ENCODE data around the gene PANK1. TPM values are rescaled to one million over a fixed set of nuclear protein-coding genes. Genes with fewer than 3 reads are reported as not detected.

PANK1 gene
- total RNA-seq, 3 donors from 2014 or later (not counting 1 experiment from before 2014, with no cell fraction given), result 0.85 to 2.2 (median 1.4) TPM

DNA sequence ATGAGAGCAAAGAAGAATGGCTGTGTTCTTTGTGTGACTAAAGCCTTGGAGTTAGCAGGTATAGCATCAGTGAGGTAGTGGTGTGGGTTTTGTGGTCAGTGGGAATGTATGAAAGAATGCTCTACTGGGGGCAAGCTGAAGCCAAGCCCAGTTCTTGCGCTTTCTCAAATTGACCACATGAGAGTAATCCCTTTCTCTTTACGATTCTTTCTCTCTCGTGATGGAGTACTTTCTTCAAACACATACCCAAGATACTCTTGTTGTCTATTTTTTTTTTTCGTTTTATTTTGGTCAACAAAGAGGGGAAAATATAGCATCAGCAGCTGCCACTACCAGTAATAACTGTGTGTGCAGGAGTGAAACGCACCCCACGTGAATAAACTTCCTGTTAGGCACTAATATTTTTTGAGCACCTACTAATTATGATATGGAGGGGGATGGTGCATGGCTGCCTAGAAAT, 8.4 kb upstream of the PANK1 start:
- intact Hi-C loops (cut with micrococcal nuclease), result no loop called here

GRCh38 chr10:89652806-89653370, 7.8 kb upstream of the PANK1 start:
- no peak overlapping the region for H3K4me3 ChIP-seq (ENCODE audit: low read length)
- DNase-seq, result no peak
- H3K9me3 ChIP-seq (ENCODE audit: control insufficient read depth, insufficient read depth, low read length), result no peaks in the 10 kb centered on the region
- H3K27ac ChIP-seq (ENCODE audit: low read length), result no peak overlapping the region
- Mint-ChIP-seq H3K4me3 (no peak overlapping the region), H3K4me1 (peaks cover 0 to 5% of the 10 kb centered on the region in 2 donors), H3K27ac (no peak overlapping the region), H3K36me3 (no peaks in the 10 kb centered on the region), H3K9me3 (no peaks in the 10 kb centered on the region), H3K27me3 (ENCODE audit: low read depth in 2 of 2) (peaks cover 17 to 30% of the 10 kb centered on the region in 2 donors)
- 93% methylated on average over 3 of the region's 3 CpGs for WGBS (ENCODE audit: insufficient coverage)
- intact Hi-C loops (cut with micrococcal nuclease), result no loop called here
- TF ChIP-seq, protein P1, sequence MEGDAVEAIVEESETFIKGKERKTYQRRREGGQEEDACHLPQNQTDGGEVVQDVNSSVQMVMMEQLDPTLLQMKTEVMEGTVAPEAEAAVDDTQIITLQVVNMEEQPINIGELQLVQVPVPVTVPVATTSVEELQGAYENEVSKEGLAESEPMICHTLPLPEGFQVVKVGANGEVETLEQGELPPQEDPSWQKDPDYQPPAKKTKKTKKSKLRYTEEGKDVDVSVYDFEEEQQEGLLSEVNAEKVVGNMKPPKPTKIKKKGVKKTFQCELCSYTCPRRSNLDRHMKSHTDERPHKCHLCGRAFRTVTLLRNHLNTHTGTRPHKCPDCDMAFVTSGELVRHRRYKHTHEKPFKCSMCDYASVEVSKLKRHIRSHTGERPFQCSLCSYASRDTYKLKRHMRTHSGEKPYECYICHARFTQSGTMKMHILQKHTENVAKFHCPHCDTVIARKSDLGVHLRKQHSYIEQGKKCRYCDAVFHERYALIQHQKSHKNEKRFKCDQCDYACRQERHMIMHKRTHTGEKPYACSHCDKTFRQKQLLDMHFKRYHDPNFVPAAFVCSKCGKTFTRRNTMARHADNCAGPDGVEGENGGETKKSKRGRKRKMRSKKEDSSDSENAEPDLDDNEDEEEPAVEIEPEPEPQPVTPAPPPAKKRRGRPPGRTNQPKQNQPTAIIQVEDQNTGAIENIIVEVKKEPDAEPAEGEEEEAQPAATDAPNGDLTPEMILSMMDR (IDR thresholded peaks at IDR 0.05), result no peak
- no peaks in the 10 kb centered on the region for H3K36me3 ChIP-seq (ENCODE audit: control insufficient read depth, insufficient read depth, low read length)
- H3K27me3 ChIP-seq (ENCODE audit: control insufficient read depth, insufficient read depth, low read length), result peaks cover 2% of the 10 kb centered on the region
- H3K4me1 ChIP-seq (ENCODE audit: control insufficient read depth, insufficient read depth, low read length), result no peaks in the 10 kb centered on the region
- no peak for ATAC-seq

More for the DNA sequence above, 8.4 kb upstream of the PANK1 start:
- Histone ChIP-seq H3K36me3 (ENCODE audit: control insufficient read depth, insufficient read depth, low read length) (no peaks in the 10 kb centered on the region), H3K27me3 (ENCODE audit: control insufficient read depth, insufficient read depth, low read length) (no peaks in the 10 kb centered on the region), H3K27ac (ENCODE audit: low read length) (no peak overlapping the region), H3K4me1 (ENCODE audit: control insufficient read depth, insufficient read depth, low read length) (no peaks in the 10 kb centered on the region), H3K4me3 (ENCODE audit: low read length) (no peak overlapping the region), H3K9me3 (ENCODE audit: control insufficient read depth, insufficient read depth, low read length) (no peaks in the 10 kb centered on the region)
- Mint-ChIP-seq H3K4me3 (no peak overlapping the region), H3K36me3 (no peaks in the 10 kb centered on the region), H3K9me3 (no peaks in the 10 kb centered on the region), H3K27me3 (ENCODE audit: low read depth in 2 of 2) (peaks cover 14 to 25% of the 10 kb centered on the region in 2 donors), H3K4me1 (peaks cover 0 to 5% of the 10 kb centered on the region in 2 donors), H3K27ac (no peak overlapping the region)
- ATAC-seq, result no peak
- 34% methylated on average over 3 of the region's 6 CpGs for WGBS (ENCODE audit: insufficient coverage)
- TF ChIP-seq, protein P1 (IDR thresholded peaks at IDR 0.05), result no peak
- no peak for DNase-seq

DNA sequence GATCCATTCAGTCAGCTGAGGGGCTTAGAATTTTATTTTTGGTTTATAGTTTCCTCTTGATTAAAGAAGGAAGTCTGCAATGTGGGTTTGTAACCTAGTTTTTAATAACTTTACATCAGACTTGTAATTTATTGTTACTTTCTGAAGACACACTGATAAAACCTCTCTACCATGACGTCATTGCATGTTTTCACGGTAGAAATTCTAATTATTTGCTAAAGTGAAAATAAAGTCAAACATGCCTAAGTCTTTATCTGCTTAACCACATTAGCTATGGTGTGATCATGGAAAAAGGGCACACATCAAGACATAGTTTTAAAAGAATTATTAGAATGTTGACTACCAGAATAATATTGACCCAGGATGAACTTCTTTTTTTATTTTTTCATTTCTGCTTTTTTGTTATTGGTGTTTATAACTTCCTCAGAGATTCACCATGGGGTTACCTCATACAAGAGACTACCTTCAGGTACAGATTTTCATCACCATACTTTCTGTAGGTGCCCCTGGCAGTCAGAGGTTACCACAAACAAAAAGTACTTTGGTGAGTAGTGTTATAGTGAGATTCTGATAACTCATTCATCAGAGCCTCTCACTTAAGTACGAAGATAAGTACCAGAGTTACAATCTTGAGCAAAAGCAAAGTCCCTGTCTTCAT, 7.0 kb upstream of the PANK1 start:
- TF ChIP-seq, protein P1 (IDR thresholded peaks at IDR 0.05), result no peak
- H3K4me3 Mint-ChIP-seq, result no peak overlapping the region
- peaks cover 22 to 31% of the 10 kb centered on the region in 2 donors for H3K27me3 Mint-ChIP-seq (ENCODE audit: low read depth in 2 of 2)
- Histone ChIP-seq H3K36me3 (ENCODE audit: control insufficient read depth, insufficient read depth, low read length) (no peaks in the 10 kb centered on the region), H3K27me3 (ENCODE audit: control insufficient read depth, insufficient read depth, low read length) (peaks cover 2% of the 10 kb centered on the region), H3K27ac (ENCODE audit: low read length) (peak overlapping the region; percentile 8), H3K9me3 (ENCODE audit: control insufficient read depth, insufficient read depth, low read length) (no peaks in the 10 kb centered on the region), H3K4me3 (ENCODE audit: low read length) (no peak overlapping the region), H3K4me1 (ENCODE audit: control insufficient read depth, insufficient read depth, low read length) (no peaks in the 10 kb centered on the region)
- ATAC-seq (no peak), DNase-seq (no peak)
- intact Hi-C loops (cut with micrococcal nuclease), result no loop called here
- H3K36me3 Mint-ChIP-seq, result no peaks in the 10 kb centered on the region
- H3K9me3 Mint-ChIP-seq, result no peaks in the 10 kb centered on the region
- 100% methylated on average over 1 of the region's 3 CpGs for WGBS (ENCODE audit: insufficient coverage)
- no peak overlapping the region for H3K27ac Mint-ChIP-seq
- peaks cover 0 to 5% of the 10 kb centered on the region in 2 donors for H3K4me1 Mint-ChIP-seq
